DOHH2 (cell line): ENCODE data around the gene KRT2.

ENCODE experiments used
- EZH2phosphoT487 ChIP-seq: fragments of 200-600 bp; sonication (generic); IDR thresholded peaks from 2 replicates; pipeline ENCODE4 v1.6.1; 2017; ENCODE audit warnings: borderline replicate concordance, mild to moderate bottlenecking, antibody characterized with exemption, low read length, moderate library complexity, mixed read lengths
- TF ChIP-seq, protein P1 (sequence below): fragments of 200-600 bp; sonication (generic); IDR thresholded peaks from one replicate; pipeline ENCODE4 v1.5.1; 2014; ENCODE audit warnings: antibody characterized with exemption, mild to moderate bottlenecking, low read depth, low read length; ENCODE audit not compliant: poor library complexity, severe bottlenecking

DNA sequence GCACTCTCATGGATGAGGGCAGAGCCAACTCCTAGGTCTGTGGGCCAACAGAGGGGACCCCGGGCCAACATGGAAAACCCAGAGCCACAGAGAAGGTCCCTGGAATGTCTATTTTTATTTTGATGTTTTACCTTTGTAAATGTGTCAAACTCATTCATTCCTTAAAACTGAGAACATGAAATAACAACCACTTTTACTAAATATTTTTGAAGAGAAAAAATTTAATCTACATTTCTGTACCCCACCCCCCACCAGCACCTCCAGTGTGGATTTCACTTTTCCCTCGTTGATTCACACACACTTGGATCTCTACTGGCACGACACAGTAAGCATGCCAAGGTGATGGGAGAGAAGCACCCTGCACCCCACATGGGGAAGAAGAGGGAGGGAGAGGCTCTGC is 44.6 kb upstream of the KRT2 start:
- TF ChIP-seq, protein P1, sequence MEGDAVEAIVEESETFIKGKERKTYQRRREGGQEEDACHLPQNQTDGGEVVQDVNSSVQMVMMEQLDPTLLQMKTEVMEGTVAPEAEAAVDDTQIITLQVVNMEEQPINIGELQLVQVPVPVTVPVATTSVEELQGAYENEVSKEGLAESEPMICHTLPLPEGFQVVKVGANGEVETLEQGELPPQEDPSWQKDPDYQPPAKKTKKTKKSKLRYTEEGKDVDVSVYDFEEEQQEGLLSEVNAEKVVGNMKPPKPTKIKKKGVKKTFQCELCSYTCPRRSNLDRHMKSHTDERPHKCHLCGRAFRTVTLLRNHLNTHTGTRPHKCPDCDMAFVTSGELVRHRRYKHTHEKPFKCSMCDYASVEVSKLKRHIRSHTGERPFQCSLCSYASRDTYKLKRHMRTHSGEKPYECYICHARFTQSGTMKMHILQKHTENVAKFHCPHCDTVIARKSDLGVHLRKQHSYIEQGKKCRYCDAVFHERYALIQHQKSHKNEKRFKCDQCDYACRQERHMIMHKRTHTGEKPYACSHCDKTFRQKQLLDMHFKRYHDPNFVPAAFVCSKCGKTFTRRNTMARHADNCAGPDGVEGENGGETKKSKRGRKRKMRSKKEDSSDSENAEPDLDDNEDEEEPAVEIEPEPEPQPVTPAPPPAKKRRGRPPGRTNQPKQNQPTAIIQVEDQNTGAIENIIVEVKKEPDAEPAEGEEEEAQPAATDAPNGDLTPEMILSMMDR, result no peak
- no peak for TF ChIP-seq EZH2phosphoT487
